Endodermal cell (in vitro differentiated cells): Measurements from ENCODE around the gene CFAP161. TPM values are rescaled to one million over a fixed set of nuclear protein-coding genes. Genes with fewer than 3 reads are reported as not detected.

ENCODE experiments used
- DNase-seq: peaks from one replicate; pipeline ENCODE4 v3.0.0-alpha.2; 2017
- H3K27ac ChIP-seq: 2 replicates; pipeline ENCODE4 v1.5.1; 2013; ENCODE audit warnings: mild to moderate bottlenecking, low read depth, low read length, moderate library complexity
- H3K27me3 ChIP-seq: 2 replicates; pipeline ENCODE4 v1.6.1; 2013; ENCODE audit warnings: mild to moderate bottlenecking, low read length, moderate library complexity; ENCODE audit not compliant: insufficient read depth, control insufficient read depth, poor library complexity, severe bottlenecking
- H3K36me3 ChIP-seq: 2 replicates; pipeline ENCODE4 v1.7.0; 2013; ENCODE audit warnings: mild to moderate bottlenecking, low read length, moderate library complexity; ENCODE audit not compliant: control insufficient read depth, insufficient read depth
- H3K4me1 ChIP-seq: one replicate; pipeline ENCODE4 v1.7.0; 2013; ENCODE audit warnings: low read length; ENCODE audit not compliant: control insufficient read depth, insufficient read depth
- H3K4me3 ChIP-seq: 2 replicates; pipeline ENCODE4 v1.5.1; 2013; ENCODE audit warnings: mild to moderate bottlenecking, low read length, moderate library complexity
- H3K9ac ChIP-seq: 2 replicates; pipeline ENCODE4 v1.6.1; 2013; ENCODE audit warnings: mild to moderate bottlenecking, low read length, moderate library complexity; ENCODE audit not compliant: poor library complexity, severe bottlenecking; ENCODE audit errors: extremely low read depth
- H3K9me3 ChIP-seq: 2 replicates; pipeline ENCODE4 v1.6.1; 2013; ENCODE audit warnings: mild to moderate bottlenecking, low read length, moderate library complexity; ENCODE audit not compliant: control insufficient read depth
- H3K27ac Mint-ChIP-seq: 2 replicates; pipeline ENCODE4 v1.8.0; 2020; ENCODE audit warnings: mixed read lengths
- H3K27me3 Mint-ChIP-seq: 2 replicates; pipeline ENCODE4 v1.8.0; 2021; ENCODE audit warnings: mild to moderate bottlenecking, mixed read lengths; ENCODE audit not compliant: insufficient read depth
- H3K36me3 Mint-ChIP-seq: 2 replicates; pipeline ENCODE4 v1.8.0; 2020; ENCODE audit warnings: low read depth, mixed read lengths
- H3K4me1 Mint-ChIP-seq: 2 replicates; pipeline ENCODE4 v1.8.0; 2020; ENCODE audit warnings: mixed read lengths
- H3K4me3 Mint-ChIP-seq: 2 replicates; pipeline ENCODE4 v1.8.0; 2020; ENCODE audit warnings: mild to moderate bottlenecking, moderate library complexity, mixed read lengths
- H3K9me3 Mint-ChIP-seq: 2 replicates; pipeline ENCODE4 v1.8.0; 2020; ENCODE audit warnings: mild to moderate bottlenecking, mixed read lengths
- WGBS, 2 experiments: methylation state at CpG; one replicate each; pipeline versions ENCODE4 v1.1.5 to v1.1.7; 2013; ENCODE audit warnings: missing lambda C conversion rate in 2 of 2, mixed read lengths in 1 of 2; ENCODE audit not compliant: insufficient coverage in 1 of 2, insufficient read length in 1 of 2; 5-methylcytosine and 5-hydroxymethylcytosine counted together
- total RNA-seq, 2 donors: library from RNA; stranded (reverse); fragmentation: NEBNext Ultra II Directional in 1 of 2; extraction: Animal tissue kit (Norgen Biotek cat#: 25700) in 1 of 2; gene quantifications; 2 replicates in 1 of 2; 3 replicates in 1 of 2; pipeline ENCODE4 v1.2.1, GENCODE V29; 2021
- TF ChIP-seq, protein P1 (sequence below): fragments of 200-600 bp; sonication (generic); conservative IDR thresholded peaks from 2 replicates; pipeline ENCODE4 v1.5.0; 2021; ENCODE audit warnings: antibody characterized with exemption, mild to moderate bottlenecking

The CFAP161 gene
- total RNA-seq, 2 donors from 2014 or later: not detected

- 86 to 88% methylated on average over 3 of the region's 3 CpGs for whole genome bisulfite sequencing, 2 experiments
- Mint-ChIP-seq H3K27ac (no peak overlapping the region), H3K9me3 (no peaks in the 10 kb centered on the region), H3K4me3 (no peak overlapping the region), H3K4me1 (no peaks in the 10 kb centered on the region), H3K36me3 (no peaks in the 10 kb centered on the region), H3K27me3 (peaks cover 17% of the 10 kb centered on the region)
- no peaks in the 10 kb centered on the region for H3K9me3 ChIP-seq
- H3K36me3 ChIP-seq: no peaks in the 10 kb centered on the region
- no peak overlapping the region for H3K4me3 ChIP-seq
- TF ChIP-seq, protein P1, sequence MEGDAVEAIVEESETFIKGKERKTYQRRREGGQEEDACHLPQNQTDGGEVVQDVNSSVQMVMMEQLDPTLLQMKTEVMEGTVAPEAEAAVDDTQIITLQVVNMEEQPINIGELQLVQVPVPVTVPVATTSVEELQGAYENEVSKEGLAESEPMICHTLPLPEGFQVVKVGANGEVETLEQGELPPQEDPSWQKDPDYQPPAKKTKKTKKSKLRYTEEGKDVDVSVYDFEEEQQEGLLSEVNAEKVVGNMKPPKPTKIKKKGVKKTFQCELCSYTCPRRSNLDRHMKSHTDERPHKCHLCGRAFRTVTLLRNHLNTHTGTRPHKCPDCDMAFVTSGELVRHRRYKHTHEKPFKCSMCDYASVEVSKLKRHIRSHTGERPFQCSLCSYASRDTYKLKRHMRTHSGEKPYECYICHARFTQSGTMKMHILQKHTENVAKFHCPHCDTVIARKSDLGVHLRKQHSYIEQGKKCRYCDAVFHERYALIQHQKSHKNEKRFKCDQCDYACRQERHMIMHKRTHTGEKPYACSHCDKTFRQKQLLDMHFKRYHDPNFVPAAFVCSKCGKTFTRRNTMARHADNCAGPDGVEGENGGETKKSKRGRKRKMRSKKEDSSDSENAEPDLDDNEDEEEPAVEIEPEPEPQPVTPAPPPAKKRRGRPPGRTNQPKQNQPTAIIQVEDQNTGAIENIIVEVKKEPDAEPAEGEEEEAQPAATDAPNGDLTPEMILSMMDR: no peak
- H3K9ac ChIP-seq: no peak overlapping the region
- no peaks in the 10 kb centered on the region for H3K4me1 ChIP-seq
- H3K27ac ChIP-seq: no peak overlapping the region
- peaks cover 8% of the 10 kb centered on the region for H3K27me3 ChIP-seq
- no peak for DNase-seq
Observed at GRCh38 chr15:81113204-81113657, 20.8 kb upstream of the CFAP161 start.

DNA sequence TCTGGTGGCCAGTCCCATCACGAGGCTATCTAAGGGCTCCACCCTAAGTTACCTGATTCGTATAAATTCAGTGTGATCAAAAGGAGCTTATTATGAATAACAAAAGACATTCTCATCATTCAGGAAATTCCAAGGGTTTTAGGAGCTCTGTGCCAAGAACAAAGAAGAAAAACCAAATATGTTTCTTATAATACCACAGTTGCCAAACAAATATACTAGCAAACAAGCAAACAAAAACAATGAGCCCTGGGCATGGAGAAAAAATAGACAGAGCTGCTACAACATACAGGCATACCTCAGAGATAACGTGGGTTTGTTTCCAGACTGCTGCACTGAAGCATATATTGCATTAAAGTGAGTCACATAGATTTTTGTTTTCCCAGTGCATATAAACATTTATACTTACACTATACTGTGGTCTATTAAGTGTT lies 20.2 kb upstream of the CFAP161 start:
- Mint-ChIP-seq H3K4me1 (no peaks in the 10 kb centered on the region), H3K27me3 (peaks cover 22% of the 10 kb centered on the region)
- H3K4me1 ChIP-seq: no peaks in the 10 kb centered on the region

GRCh38 chr15:81115054-81115939 lies 18.8 kb upstream of the CFAP161 start:
- Histone ChIP-seq H3K27ac (no peak overlapping the region), H3K27me3 (peaks cover 16% of the 10 kb centered on the region), H3K9ac (no peak overlapping the region), H3K36me3 (no peaks in the 10 kb centered on the region), H3K4me1 (no peaks in the 10 kb centered on the region), H3K9me3 (peaks cover 3% of the 10 kb centered on the region), H3K4me3 (no peak overlapping the region)
- TF ChIP-seq, protein P1: no peak
- H3K4me3 Mint-ChIP-seq: no peak overlapping the region
- 80 to 93% methylated on average over 1 to 4 of the region's 5 CpGs for WGBS, 2 experiments
- no peak overlapping the region for H3K27ac Mint-ChIP-seq
- no peak for DNase-seq
- H3K9me3 Mint-ChIP-seq: peaks cover 4% of the 10 kb centered on the region
- H3K4me1 Mint-ChIP-seq: no peaks in the 10 kb centered on the region
- H3K36me3 Mint-ChIP-seq: no peaks in the 10 kb centered on the region
- H3K27me3 Mint-ChIP-seq: peaks cover 28% of the 10 kb centered on the region

More for the DNA sequence above, 20.2 kb upstream of the CFAP161 start:
- Histone ChIP-seq H3K9me3 (no peaks in the 10 kb centered on the region), H3K4me3 (no peak overlapping the region), H3K9ac (no peak overlapping the region), H3K27ac (no peak overlapping the region), H3K36me3 (no peaks in the 10 kb centered on the region), H3K27me3 (peaks cover 15% of the 10 kb centered on the region)
- TF ChIP-seq, protein P1: no peak
- 79% methylated on average over 3 of the region's 3 CpGs; no CpG with 5 or more reads in 1 of the 2 experiments for WGBS, 2 experiments
- no peak overlapping the region for H3K27ac Mint-ChIP-seq
- H3K9me3 Mint-ChIP-seq: no peaks in the 10 kb centered on the region
- no peaks in the 10 kb centered on the region for H3K36me3 Mint-ChIP-seq
- H3K4me3 Mint-ChIP-seq: no peak overlapping the region
- no peak for DNase-seq
